HK-2 (cell line): ENCODE results near the gene ANGPT4.
"Not testable (repeated sequence)": the region's sequence is repeated elsewhere in the genome, so short reads cannot be mapped to it uniquely, and the experiment has no call there.

ENCODE experiments used
- DNase-seq: peaks from one replicate; pipeline ENCODE4 v3.0.0-alpha.2; 2018; ENCODE audit not compliant: unreplicated experiment

Gene ANGPT4

DNA sequence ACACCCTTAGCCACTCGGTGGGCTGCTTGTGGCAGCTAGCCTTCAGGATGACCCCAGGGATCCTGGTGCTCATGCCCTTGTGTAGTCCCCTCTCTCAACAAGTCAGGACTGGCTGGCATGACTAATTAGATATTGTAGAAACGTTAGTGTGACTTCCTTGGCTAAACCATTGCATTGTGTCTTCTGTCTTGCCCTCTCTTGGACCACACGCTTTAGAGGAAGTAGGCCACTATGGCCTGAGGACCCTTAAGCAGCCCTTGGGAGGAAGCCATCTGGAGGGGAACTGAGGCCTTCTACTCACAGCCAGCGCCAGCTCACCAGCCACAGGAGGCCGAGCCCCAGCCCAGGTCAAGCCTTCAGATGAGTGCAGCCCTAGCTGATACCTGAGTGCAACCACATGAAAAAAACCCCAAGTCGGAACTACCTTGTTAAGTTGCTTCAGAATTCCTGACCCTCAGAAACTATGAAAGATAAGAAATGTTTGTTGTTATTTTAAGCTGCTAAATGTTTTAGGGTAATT is 10.1 kb downstream of the ANGPT4 start:
- no peak for DNase-seq

DNA sequence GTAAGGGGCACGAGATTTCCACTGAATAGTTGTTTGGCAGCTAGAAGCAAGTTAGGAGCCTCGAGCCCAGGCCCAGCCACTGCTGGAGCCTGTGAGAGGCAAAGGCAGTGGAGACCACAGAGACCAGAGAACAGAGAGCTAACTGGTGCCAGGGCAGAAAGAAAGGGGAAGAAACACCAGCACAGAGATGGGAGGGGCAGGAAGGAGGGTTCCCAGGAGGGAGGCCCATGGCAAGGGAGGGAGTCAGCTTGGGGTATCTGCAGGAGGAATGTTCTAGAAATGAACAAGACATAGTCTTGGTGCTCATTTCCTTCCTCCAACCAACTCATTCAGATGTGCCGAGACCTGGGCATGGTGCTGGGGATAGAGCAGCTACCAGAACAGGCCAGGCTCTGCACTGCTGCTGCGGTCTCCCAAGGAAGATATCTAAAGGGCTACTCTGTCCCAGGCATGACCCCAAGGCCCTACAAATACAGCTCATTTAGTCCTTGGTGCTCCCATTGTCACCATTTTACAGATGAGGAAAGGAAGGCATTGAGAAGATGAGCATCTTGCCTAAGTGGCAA is 10.7 kb downstream of the ANGPT4 start:
- no peak for DNase-seq

GRCh38 chr20:904039-904545 is 12.0 kb downstream of the ANGPT4 start:
- no peak for DNase-seq

DNA sequence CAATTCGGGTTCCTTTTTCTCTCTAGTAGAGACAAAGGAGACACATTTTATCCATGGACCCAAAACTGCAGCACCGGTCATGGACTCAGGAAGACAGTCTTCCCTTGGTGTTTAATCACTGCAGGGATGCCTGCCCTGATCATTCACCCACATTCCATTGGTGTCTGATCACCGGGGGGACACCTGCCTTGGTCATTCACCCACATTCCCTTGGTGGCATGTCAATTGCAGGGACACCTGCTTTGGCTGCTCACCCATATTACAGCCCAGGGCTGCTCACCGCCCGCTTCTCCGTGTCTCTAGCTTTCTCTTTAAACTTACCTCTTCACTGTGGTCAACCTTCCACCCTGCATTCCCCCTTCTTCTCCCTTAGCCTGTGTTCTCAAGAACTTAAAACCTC is 18.7 kb downstream of the ANGPT4 start:
- not testable (repeated sequence) for DNase-seq

DNA sequence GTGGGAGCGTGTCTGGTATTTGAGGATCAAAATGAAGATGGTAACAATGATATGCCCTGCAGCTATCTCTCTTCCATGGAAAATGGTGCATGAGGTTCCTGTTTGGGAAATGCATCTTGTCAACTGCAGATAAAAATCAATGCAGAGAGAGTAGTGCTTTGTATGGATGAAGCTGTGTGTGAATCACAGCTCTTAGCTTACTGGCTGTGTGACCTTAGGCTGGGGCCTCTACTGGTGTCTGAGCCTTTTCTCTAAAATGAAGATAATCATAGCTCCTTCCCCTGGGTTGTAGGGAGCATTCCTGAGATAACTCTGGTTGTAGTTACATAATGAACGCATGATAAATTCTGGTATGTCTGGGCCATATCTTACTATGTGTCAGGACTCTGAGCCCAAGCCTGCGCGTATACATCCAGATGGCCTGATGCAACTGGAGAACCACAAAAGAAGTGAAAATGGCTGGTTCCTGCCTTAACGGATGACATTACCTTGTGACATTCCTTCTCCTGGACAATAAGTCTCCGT is 19.6 kb downstream of the ANGPT4 start:
- no peak for DNase-seq

- DNase-seq = peak; percentile 38
These were observed 23.8 kb downstream of the ANGPT4 start for GRCh38 chr20:892371-892770.

DNA sequence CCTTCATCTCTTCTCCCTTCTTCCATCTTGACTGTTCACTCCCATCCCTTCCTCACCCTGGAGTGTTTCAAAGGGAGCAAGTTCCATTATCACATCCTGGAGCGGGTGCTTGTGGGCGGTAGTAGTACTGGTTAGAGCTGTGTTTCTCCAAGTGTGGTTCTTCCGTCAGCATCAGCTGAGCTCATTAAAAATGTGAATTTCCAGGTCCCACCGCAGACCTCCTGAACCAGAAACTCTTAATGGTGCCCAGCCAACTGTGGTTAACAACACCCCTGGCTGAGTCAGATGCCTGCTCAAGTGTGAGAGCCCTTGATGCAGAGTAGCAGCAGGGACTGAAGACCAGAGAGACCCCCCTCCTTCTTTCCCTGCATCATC is 24.4 kb downstream of the ANGPT4 start:
- DNase-seq = peak; percentile 86

DNA sequence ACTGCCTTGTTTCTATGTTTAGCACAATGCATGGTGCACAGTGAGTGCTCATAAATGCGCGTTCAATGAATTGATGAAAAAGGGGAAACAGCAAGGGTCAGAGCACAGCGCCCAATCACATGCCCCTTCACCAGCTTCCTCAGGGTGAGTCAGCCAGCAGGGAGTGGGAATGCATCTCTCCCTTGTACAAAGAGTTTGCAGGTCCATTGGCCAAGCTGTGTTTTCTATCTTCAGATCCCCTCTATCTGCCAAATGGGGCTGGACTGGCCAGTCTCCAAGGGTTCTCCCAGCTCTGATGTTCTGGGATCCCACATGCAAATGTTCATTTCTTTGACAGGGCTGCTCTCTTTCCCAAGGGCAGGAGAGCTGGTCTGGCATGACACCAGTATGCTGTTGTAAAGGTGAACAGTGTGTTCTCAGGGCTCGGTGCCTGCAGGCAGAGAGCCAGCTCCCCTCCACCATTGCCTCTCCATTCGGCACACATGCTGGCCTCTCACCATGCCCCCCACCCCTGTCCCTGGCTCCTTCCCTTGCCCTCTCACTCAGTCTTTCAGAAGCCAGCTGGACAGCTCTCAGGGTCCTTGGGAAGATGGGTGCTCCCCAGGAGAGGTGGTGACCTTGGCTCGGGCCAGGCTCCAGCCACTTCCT is 25.0 kb downstream of the ANGPT4 start:
- peak; percentile 18 for DNase-seq

GRCh38 chr20:890666-891057 is 25.5 kb downstream of the ANGPT4 start:
- DNase-seq = no peak

DNA sequence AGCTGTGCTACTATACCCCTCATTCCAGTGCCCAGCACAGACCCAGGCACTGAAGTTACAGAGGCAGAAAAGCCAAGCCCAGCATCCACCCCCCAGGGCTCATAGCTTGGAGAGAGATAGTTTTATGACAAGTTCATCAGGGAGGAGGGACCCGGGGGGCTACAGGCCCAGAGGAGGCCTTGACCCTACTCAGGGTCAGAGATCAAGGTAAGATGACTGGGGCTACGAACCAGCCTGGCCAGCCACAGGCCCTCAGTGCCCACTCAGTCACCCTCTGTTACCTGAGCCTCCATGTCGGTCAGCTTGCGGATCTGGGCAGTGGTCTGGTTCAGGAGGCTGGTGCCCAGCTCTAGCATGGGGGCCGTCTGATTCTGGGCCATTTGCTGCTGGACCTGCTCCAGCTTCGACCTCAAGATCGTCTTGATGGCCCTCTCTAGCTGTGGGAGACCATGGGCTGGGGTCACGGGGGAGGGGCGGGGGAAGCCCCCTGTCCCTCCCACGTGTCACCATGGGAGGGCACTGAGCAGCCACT is 26.1 kb downstream of the ANGPT4 start:
- no peak for DNase-seq

GRCh38 chr20:889106-889505 is 27.0 kb downstream of the ANGPT4 start:
- DNase-seq = no peak

DNA sequence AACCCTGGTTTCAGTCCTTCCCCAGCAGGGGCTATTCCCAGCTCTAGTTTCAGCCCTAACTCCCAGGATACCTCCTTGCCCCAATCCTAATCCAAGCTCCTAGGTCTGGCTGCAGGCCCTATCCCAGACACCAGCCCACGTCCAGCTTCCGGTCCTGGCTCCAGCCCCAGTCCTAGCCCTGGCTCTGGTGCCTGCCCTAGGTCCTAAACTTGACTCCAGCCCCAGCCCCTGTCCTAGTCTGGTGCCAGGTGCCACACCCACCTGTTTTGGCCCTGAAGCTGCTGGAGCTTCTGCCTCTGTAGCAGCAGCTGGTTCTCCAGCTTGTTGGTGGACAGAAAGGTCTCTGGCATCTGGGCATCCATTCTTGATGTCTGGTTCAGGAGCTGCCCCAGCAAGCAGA is 28.1 kb downstream of the ANGPT4 start:
- no peak for DNase-seq

- no peak for DNase-seq
These were observed 29.0 kb downstream of the ANGPT4 start for GRCh38 chr20:887137-887536.

DNA sequence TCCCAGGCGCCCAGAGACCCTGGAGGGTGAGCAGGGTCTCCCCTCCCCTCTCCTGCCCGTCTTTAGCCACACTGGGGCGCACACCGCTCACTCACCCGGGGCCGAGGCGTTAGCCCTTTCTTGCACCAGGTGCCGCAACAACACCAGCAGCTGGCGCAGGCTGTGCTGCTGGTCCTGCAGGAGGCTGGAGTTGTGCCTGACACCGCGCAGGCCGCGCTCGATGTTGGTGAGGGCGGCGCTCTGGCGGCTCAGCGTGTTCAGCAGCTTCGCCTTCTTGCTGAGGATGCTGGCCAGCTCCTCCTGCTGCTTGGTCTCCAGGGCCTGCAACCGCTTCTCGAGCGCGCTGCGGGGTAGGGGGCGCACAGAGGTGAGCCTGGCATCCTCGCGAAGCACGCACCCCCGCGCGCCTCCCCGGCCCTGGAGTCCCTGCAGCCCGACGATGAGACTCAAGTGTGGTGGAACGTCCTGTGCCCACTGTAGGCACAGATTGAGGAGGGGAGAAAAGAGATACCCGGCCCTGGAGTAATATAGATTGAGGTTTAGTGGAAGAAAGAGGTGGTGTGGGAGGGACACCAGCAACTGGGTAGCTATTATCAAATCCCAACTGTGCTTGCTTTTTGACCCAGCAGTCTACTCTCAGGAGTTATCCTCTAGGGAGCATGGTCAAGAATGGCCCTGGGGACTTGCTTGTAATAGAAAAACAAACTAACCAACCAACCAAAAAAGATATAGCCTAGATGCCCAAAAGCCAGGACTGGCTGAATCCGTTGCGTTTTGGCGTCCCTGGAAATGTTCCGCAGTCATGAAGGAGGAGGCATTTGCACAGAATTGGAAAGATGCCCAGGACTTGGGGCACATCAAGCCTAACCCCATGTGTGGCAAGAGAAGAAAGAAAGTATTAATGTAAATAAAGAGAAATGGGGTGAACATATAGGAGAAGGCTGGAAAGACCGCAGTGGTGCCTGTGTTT is 30.9 kb downstream of the ANGPT4 start:
- no peak for DNase-seq

DNA sequence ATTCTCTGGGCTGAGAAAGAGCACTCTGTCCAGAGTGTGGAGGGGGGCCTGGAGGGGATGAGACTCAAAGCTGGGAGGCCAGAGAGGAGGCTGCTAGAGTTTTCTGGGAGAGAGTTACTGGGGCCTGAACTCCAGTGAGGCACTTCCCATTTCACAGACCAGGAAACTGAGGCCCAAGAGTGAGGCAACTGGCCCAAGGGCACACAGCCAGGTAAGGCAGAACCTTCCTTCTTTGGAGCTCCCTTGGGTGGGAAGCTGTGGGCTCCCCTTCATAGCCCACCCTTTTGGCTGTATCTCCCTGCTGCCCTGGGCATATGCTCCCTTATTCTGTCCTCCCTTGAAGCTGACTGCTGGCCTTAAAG is 34.4 kb downstream of the ANGPT4 start:
- no peak for DNase-seq

DNA sequence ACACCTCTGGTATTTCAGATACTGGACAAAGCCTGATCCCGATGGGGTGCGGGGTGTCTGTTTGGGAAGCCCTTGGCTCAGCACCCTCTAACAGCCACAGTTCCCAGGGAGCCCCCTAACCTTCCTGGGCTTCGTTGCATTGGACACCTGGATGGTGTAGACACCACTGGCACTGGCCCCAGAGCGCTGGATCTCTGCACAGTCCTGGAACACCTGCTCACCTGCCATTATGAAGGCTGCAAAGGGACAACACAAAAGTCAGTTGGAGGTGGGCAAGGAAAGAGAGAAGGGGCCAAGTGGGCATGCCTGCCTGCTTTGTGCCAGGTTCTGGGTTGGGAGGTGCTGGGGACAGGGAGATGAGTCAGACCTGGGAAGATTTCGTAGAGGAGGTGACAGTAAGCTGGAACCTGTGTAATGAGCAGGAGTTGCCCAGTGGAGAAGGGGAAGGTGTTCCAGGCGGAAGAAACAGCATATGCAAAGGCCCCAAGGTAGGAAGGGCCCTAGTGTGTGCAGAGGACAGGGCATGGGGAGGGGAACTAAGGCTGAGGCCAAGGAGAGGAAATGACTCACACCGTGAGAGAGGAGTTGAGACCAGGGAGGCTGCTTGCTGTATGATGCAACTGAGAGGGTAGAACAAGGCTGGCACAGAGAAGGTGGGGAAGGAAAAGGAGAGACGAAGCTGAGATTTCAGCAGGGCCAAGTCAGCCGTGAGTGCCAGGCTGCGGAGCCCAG is 34.9 kb downstream of the ANGPT4 start:
- peak; percentile 76 for DNase-seq

DNA sequence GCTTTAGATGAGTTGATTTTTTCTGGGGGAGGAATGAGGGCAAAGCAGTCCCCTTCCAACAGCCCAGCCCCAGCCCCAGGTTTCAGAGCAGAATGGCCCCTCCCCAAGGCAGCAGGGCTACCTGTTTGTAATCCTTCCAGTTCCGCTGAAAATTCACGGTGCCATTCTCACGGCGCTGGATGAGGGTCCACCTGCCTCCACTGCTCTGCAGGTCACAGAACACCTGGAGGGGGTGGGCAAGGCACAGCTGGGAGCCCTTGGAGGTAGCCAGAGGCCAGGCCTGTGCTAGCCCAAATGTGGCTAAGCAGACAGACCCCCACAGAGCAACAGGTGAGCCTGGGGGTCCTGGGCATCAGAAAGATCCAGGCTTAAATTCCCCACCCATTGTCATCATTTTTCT is 36.5 kb downstream of the ANGPT4 start:
- DNase-seq = no peak

GRCh38 chr20:878511-879307 is 37.4 kb downstream of the ANGPT4 start:
- no peak for DNase-seq

DNA sequence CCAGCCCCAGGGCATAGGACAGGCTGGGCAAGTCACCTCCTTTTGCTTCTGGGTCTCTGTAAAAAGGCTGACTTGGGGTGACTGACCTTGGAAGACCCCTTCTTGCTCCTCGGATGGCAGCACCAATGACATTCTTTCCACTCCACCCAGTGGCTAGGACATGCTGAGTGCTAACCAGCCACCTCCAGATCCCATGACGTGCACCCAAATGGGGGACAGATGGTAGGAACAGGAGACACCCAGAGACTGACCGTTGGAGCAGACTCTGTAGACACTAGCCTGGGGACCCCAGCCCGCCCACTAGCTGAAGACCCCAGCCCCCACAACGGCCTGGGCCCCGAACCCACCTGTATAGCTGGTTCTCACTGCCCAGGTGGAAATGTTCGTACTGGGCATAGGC is 38.3 kb downstream of the ANGPT4 start:
- no peak for DNase-seq

DNA sequence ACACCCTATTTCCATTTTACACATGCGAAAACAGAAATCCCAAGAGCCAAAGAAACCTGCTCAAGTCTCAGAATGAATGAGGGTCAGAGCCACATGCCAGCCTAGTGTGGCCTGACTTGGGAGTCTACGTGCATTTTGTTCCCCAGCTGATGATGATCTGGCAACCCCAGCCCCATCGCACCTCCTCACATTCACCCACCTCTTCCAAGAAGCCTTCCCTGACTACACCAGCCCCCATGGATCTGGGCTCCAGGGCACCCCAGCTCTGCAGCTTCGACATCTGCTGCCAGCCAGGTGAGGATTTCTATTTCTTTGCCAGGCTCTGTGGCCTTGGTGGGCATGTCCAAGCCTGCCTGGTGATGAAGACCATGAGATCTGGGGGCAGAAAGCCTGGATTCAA is 41.0 kb downstream of the ANGPT4 start:
- DNase-seq = no peak
